Progenitor cell of endocrine pancreas (in vitro differentiated cells): ENCODE measurements around the gene ANKS1B. TPM values are rescaled to one million over a fixed set of nuclear protein-coding genes. Genes with fewer than 3 reads are reported as not detected.

Experiments
- DNase-seq: peaks from one replicate; pipeline ENCODE4 v3.0.0; 2021; ENCODE audit warnings: low spot score; ENCODE audit not compliant: unreplicated experiment
- H3K27ac Mint-ChIP-seq: 2 replicates; pipeline ENCODE4 v1.8.0; 2021; ENCODE audit warnings: mild to moderate bottlenecking, moderate library complexity, mixed read lengths
- H3K27me3 Mint-ChIP-seq: 2 replicates; pipeline ENCODE4 v1.8.0; 2021; ENCODE audit warnings: mixed read lengths
- H3K36me3 Mint-ChIP-seq: 2 replicates; pipeline ENCODE4 v1.8.0; 2022; ENCODE audit warnings: mixed read lengths; ENCODE audit not compliant: insufficient read depth
- H3K4me1 Mint-ChIP-seq: 2 replicates; pipeline ENCODE4 v1.8.0; 2021; ENCODE audit warnings: low read depth, mixed read lengths
- H3K4me3 Mint-ChIP-seq: 2 replicates; pipeline ENCODE4 v1.8.0; 2021; ENCODE audit warnings: low read depth, mild to moderate bottlenecking, moderate library complexity, mixed read lengths
- H3K9me3 Mint-ChIP-seq: 2 replicates; pipeline ENCODE4 v1.8.0; 2021; ENCODE audit warnings: low read depth, mixed read lengths
- CTCF ChIP-seq: fragments of 200-600 bp; sonication (generic); IDR thresholded peaks from one replicate; pipeline ENCODE4 v1.5.0; 2021; ENCODE audit warnings: antibody characterized with exemption, mild to moderate bottlenecking; ENCODE audit not compliant: unreplicated experiment
- total RNA-seq: library from RNA; stranded (reverse); gene quantifications from 2 replicates; pipeline ENCODE4 v1.2.1, GENCODE V29; 2021

Gene ANKS1B
- total RNA-seq, 1 donor from 2014 or later, result 10.1 TPM

GRCh38 chr12:99978152-99978551 lies 6.6 kb downstream of the ANKS1B start:
- Mint-ChIP-seq H3K27ac (no peak overlapping the region), H3K4me1 (no peaks in the 10 kb centered on the region), H3K9me3 (no peaks in the 10 kb centered on the region), H3K27me3 (peaks cover 18% of the 10 kb centered on the region), H3K4me3 (no peak overlapping the region), H3K36me3 (no peaks in the 10 kb centered on the region)
- no peak for TF ChIP-seq CTCF
- DNase-seq, result no peak

- Mint-ChIP-seq H3K4me3 (no peak overlapping the region), H3K27ac (no peak overlapping the region), H3K9me3 (no peaks in the 10 kb centered on the region), H3K36me3 (no peaks in the 10 kb centered on the region), H3K4me1 (no peaks in the 10 kb centered on the region), H3K27me3 (peaks cover 12% of the 10 kb centered on the region)
- DNase-seq, result no peak
- no peak for TF ChIP-seq CTCF
Measured at GRCh38 chr12:99977550-99977949, 7.2 kb downstream of the ANKS1B start.

DNA sequence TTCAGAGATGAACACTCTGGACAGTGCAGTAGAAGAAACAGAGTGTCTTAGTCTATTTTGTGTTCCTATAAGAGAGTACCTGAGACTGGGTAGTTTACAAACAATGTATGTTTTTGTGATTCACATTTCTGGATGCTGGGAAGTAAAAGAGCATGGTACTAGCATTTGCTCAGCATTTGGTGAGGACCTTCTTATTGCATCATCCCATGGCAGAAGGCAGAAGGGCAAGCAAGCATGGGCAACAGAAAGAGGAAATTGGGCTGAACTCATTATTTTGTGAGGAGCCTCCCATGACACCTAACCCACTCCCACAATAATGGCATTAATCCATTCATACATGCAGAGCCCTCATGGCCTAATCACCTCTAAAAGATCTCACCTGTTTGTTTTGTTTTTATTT lies 8.0 kb downstream of the ANKS1B start:
- DNase-seq, result no peak
- Mint-ChIP-seq H3K36me3 (no peaks in the 10 kb centered on the region), H3K9me3 (no peaks in the 10 kb centered on the region), H3K27ac (no peak overlapping the region), H3K27me3 (peaks cover 9% of the 10 kb centered on the region), H3K4me1 (no peaks in the 10 kb centered on the region), H3K4me3 (no peak overlapping the region)
- no peak for TF ChIP-seq CTCF

DNA sequence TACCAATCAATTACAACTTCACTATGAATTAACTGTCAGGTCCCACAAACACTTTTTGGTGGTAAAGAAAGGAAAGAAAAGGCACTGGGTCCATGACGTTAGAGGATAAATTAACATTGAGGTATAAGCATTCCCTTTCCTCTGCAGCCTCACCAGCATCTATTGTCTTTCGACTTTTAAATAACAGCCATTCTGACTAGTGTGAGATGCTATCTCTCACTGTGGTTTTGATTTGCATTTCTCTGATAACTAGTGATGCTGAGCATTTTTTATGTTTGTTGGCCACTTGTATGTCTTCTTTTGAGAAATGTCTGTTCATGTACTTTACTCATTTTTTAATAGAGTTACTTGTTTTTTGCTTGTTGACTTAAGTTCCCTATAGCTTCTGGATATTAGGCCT lies 9.4 kb downstream of the ANKS1B start:
- no peaks in the 10 kb centered on the region for H3K4me1 Mint-ChIP-seq
- H3K4me3 Mint-ChIP-seq, result no peak overlapping the region
- no peak for DNase-seq
- peaks cover 4% of the 10 kb centered on the region for H3K27me3 Mint-ChIP-seq
- no peak for TF ChIP-seq CTCF
- H3K9me3 Mint-ChIP-seq, result no peaks in the 10 kb centered on the region
- no peak overlapping the region for H3K27ac Mint-ChIP-seq
- no peaks in the 10 kb centered on the region for H3K36me3 Mint-ChIP-seq

GRCh38 chr12:99974146-99974545 lies 10.6 kb downstream of the ANKS1B start:
- Mint-ChIP-seq H3K27ac (no peak overlapping the region), H3K4me3 (no peak overlapping the region), H3K9me3 (no peaks in the 10 kb centered on the region), H3K4me1 (no peaks in the 10 kb centered on the region), H3K27me3 (no peaks in the 10 kb centered on the region), H3K36me3 (no peaks in the 10 kb centered on the region)
- DNase-seq, result no peak
- no peak for TF ChIP-seq CTCF
